Urinary bladder (tissue), 4 donors: ENCODE results near the gene LYSET. TPM values are rescaled to one million over a fixed set of nuclear protein-coding genes. Genes with fewer than 3 reads are reported as not detected.

Source experiments
- DNase-seq: peaks from one replicate; pipeline ENCODE4 v3.0.0-alpha.2; 2015; ENCODE audit errors: extremely low spot score
- H3K27ac ChIP-seq: one replicate; pipeline ENCODE4 v1.5.1; 2013; ENCODE audit warnings: low read depth, mild to moderate bottlenecking, moderate library complexity
- H3K36me3 ChIP-seq: one replicate; pipeline ENCODE4 v1.6.1; 2013; ENCODE audit warnings: mild to moderate bottlenecking, moderate library complexity; ENCODE audit not compliant: insufficient read depth
- H3K4me1 ChIP-seq: one replicate; pipeline ENCODE4 v1.6.1; 2013; ENCODE audit warnings: mild to moderate bottlenecking, moderate library complexity; ENCODE audit not compliant: insufficient read depth
- H3K4me3 ChIP-seq: one replicate; pipeline ENCODE4 v1.5.1; 2013; ENCODE audit warnings: low read depth, low read length
- WGBS: extraction: QIAGEN DNeasy Blood & Tissue Kit; methylation state at CpG from one replicate; pipeline ENCODE4 v1.1.7; 2013; 5-methylcytosine and 5-hydroxymethylcytosine counted together
- polyA plus RNA-seq: library from polyadenylated mRNA; stranded (reverse); fragments of 200-250 nt; gene quantifications from one replicate; pipeline ENCODE4 v1.2.3, GENCODE V29; 2013
- total RNA-seq: library from RNA; depleted of rRNA; stranded (reverse); fragments of >200 nt; gene quantifications from one replicate; pipeline ENCODE4 v1.2.3, GENCODE V29; 2014
- donor health status: healthy with polysubstance abuse.
- donor health status: healthy.

LYSET gene
- total and polyA plus RNA-seq, 2 donors = 9.4 to 20.3 TPM

- H3K27ac ChIP-seq = no peak overlapping the region
- DNase-seq = no peak
- 44% methylated on average over 17 of the region's 17 CpGs for WGBS
Measured at GRCh38 chr14:93183596-93184317, 1.4 kb upstream of the LYSET start.

GRCh38 chr14:93185349-93185720, 218 bp downstream of the LYSET start:
- H3K4me3 ChIP-seq = peak overlapping the region; percentile 78
- no peaks in the 10 kb centered on the region for H3K4me1 ChIP-seq
- peak overlapping the region; percentile 88 for H3K27ac ChIP-seq
- no peaks in the 10 kb centered on the region for H3K36me3 ChIP-seq
- under 1% methylated on average over 10 of the region's 10 CpGs for WGBS
- no peak for DNase-seq

More at GRCh38 chr14:93183596-93184317, 1.4 kb upstream of the LYSET start:
- peak overlapping the region; percentile 78 for H3K4me3 ChIP-seq
- H3K36me3 ChIP-seq = no peaks in the 10 kb centered on the region
- H3K4me1 ChIP-seq = no peaks in the 10 kb centered on the region

DNA sequence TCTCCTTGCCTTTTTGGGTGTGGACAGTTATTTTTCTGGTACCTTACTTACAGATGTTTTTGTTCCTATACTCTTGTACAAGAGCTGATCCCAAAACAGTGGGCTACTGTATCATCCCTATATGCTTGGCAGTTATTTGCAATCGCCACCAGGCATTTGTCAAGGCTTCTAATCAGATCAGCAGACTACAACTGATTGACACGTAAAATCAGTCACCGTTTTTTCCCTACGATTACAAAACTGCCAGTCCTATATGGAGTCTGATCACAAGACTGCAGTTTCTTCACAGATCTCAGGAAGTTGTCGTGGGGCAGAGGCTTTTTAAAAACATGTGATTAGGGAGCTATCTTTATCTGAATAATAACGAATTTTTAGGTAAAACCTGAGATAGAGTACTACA, 1.3 kb downstream of the LYSET start:
- Histone ChIP-seq H3K4me1 (no peaks in the 10 kb centered on the region), H3K36me3 (no peaks in the 10 kb centered on the region), H3K27ac (no peak overlapping the region), H3K4me3 (no peak overlapping the region)
- no peak for DNase-seq
- 85% methylated on average over 6 of the region's 6 CpGs for WGBS

- no peak for DNase-seq
- 92% methylated on average over 3 of the region's 3 CpGs for WGBS
- H3K4me3 ChIP-seq = no peak overlapping the region
- no peaks in the 10 kb centered on the region for H3K36me3 ChIP-seq
- H3K27ac ChIP-seq = no peak overlapping the region
- H3K4me1 ChIP-seq = no peaks in the 10 kb centered on the region
Measured at GRCh38 chr14:93186956-93187355, 1.8 kb downstream of the LYSET start.

GRCh38 chr14:93195316-93195999, 10.3 kb downstream of the LYSET start:
- DNase-seq = no peak
- WGBS = 96% methylated on average over 1 of the region's 1 CpG
- Histone ChIP-seq H3K4me3 (no peak overlapping the region), H3K36me3 (no peaks in the 10 kb centered on the region), H3K4me1 (no peaks in the 10 kb centered on the region), H3K27ac (no peak overlapping the region)

DNA sequence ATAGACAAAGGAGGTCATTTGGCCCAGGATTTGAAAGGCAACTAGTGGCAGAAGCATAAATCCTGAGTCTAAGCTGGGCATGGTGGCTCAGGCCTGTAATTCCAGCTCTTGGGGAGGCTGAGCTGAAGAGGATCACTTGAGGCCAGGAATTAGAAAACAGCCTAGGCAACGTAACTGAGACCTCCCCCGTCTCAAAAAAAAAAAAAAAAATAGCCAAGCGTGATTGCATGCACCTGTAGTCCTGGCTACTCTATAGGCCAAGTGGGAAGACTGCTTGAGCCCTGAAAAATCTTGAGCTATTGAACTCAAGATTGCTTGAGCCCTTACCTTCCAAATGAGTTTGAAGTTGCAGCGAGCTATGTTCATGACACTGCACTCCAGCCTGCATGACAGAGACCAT, 13.9 kb downstream of the LYSET start:
- Histone ChIP-seq H3K4me1 (no peaks in the 10 kb centered on the region), H3K36me3 (no peaks in the 10 kb centered on the region), H3K27ac (no peak overlapping the region), H3K4me3 (no peak overlapping the region)
- 84% methylated on average over 4 of the region's 4 CpGs for WGBS
- no peak for DNase-seq

DNA sequence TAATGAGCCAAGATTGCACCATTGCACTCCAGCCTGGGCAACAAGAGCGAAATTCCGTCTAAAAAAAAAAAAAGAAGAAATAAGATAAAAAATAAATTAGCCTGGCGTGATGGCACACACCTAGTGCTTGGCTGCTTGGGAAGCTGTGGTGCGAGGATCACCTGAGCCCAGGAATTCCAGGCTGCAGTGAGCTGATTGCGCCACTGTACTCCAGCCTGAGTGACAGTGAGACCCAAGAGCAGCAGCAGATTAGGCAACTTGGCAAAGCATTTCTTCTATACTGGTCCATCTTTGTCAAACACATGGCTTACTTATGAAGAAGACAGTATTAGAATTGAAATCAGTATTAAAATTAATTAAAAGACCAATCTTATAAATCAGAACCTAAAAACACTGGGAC, 15.4 kb downstream of the LYSET start:
- no peaks in the 10 kb centered on the region for H3K4me1 ChIP-seq
- H3K4me3 ChIP-seq = no peak overlapping the region
- WGBS = 98% methylated on average over 5 of the region's 5 CpGs
- DNase-seq = no peak
- no peak overlapping the region for H3K27ac ChIP-seq
- H3K36me3 ChIP-seq = no peaks in the 10 kb centered on the region

DNA sequence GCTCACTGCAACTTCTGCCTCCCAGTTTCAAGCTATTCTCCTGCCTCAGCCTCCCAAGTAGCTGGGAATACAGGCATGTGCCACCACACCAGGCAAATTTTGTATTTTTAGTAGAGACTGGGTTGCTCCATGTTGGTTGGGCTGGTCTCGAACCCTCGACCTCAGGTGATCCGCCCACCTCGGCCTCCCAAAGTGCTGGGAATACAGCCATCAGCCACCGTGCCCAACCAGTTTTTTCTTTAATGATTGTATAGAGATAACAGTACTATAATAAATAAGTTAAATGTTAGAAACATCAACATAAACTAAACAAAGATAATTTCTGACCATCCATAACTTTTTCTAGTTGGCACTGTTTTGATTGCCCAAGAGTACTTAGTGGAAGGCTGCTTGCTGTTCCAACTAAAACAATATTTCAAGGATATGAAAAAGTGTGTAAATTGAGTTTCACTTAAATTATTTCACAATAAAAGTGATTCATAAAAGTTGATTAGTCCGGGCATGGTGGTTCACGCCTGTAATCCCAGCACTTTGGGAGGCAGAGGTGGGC, 16.1 kb downstream of the LYSET start:
- DNase-seq = no peak
- H3K27ac ChIP-seq = no peak overlapping the region
- no peak overlapping the region for H3K4me3 ChIP-seq
- no peaks in the 10 kb centered on the region for H3K36me3 ChIP-seq
- WGBS = 81% methylated on average over 7 of the region's 7 CpGs
- no peaks in the 10 kb centered on the region for H3K4me1 ChIP-seq

DNA sequence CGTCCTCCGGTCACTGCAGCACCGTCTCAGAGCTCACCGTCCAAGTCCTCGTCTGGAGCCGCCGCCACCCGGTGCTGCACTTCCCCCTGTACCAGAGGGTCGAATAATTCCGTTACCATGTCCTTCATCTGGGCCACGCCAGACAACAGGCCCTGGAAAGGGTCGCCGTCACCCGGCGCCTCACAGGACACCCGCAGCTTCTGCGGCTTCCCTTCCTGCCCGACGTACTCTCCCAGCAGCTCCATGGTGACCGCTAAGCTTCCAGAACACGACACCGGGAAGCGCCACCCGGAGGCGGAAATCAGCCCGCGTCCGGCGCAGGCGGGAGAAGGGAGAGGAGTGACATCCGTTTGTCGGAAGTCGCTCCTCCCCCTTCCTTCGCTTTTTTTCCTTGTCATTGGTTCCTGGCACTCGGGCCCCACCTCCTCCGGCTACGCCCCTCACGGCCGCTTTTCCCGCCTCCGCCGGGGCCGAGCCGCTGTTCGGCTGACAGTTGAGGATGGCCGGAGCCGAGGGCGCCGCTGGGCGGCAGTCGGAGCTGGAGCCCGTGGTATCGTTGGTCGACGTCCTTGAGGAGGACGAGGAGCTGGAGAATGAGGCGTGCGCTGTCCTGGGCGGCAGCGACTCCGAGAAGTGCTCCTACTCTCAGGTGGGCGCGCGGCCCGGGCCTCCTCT, 21.8 kb downstream of the LYSET start, which contains the start of the genes GON7 and UBR7:
Gene GON7 (minus strand): TSS at position 273 of the 675 bp plus-strand sequence. CDS start 28 bp downstream, at position 245.
Gene UBR7 (plus strand): TSS at position 464 of the 675 bp plus-strand sequence. CDS start 36 bp downstream, at position 500.
- no peaks in the 10 kb centered on the region for H3K4me1 ChIP-seq
- peak; percentile 90 for DNase-seq
- under 1% methylated on average over 65 of the region's 65 CpGs for WGBS
- no peaks in the 10 kb centered on the region for H3K36me3 ChIP-seq
- peak within 1 kb of the TSS; percentile 79 for H3K4me3 ChIP-seq
- peak within 1 kb of the TSS; percentile 82 for H3K27ac ChIP-seq

- Histone ChIP-seq H3K27ac (peak overlapping the region; percentile 57), H3K4me3 (peak overlapping the region; percentile 79), H3K36me3 (no peaks in the 10 kb centered on the region), H3K4me1 (no peaks in the 10 kb centered on the region)
- under 1% methylated on average over 23 of the region's 23 CpGs for WGBS
- peak; percentile 14 for DNase-seq
Measured at GRCh38 chr14:93207468-93208308, 22.6 kb downstream of the LYSET start.

GRCh38 chr14:93212432-93212831, 27.3 kb downstream of the LYSET start:
- 80% methylated on average over 3 of the region's 3 CpGs for WGBS
- DNase-seq = no peak
- no peaks in the 10 kb centered on the region for H3K4me1 ChIP-seq
- H3K27ac ChIP-seq = no peak overlapping the region
- H3K4me3 ChIP-seq = no peak overlapping the region
- H3K36me3 ChIP-seq = peaks cover 3% of the 10 kb centered on the region

DNA sequence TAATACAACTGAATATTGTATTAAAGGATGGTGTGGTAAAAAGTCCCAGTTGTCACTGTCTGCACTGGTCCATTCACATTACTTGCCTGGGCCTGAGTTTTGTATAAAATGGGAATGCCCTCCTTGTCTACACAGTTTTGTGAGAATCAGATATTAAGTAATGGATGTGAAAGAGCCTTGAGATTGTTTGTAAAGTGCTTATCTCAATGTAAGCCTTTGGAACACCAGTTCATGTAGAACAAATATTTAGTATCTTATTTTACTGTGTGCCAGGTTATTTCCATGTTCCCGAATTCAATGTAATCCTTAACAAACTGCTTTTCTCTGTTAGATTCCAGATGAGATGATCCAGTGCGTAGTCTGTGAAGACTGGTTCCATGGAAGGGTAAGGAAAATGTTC, 29.5 kb downstream of the LYSET start:
- Histone ChIP-seq H3K27ac (no peak overlapping the region), H3K4me1 (no peaks in the 10 kb centered on the region), H3K4me3 (no peak overlapping the region), H3K36me3 (peaks cover 3% of the 10 kb centered on the region)
- no peak for DNase-seq
- 80% methylated on average over 2 of the region's 2 CpGs for WGBS
